Activated CD4-positive, CD25-positive, alpha-beta regulatory T cell treated with anti-CD3 and anti-CD28 coated beads, Interleukin-2, amount 50 U/mL, for 24 hours (primary cell): ENCODE measurements around the gene MBLAC1.
"Not testable (repeated sequence)": the region's sequence is repeated elsewhere in the genome, so short reads cannot be mapped to it uniquely, and the experiment has no call there.

ENCODE experiments used
- ATAC-seq, 2 donors: fragments of 150-1000 bp; cut with Tn5 transposase; one replicate each; pipeline ENCODE4 v1.10.0; 2021; ENCODE audit warnings: mild to moderate bottlenecking in 1 of 2, moderate library complexity in 1 of 2

MBLAC1 gene

DNA sequence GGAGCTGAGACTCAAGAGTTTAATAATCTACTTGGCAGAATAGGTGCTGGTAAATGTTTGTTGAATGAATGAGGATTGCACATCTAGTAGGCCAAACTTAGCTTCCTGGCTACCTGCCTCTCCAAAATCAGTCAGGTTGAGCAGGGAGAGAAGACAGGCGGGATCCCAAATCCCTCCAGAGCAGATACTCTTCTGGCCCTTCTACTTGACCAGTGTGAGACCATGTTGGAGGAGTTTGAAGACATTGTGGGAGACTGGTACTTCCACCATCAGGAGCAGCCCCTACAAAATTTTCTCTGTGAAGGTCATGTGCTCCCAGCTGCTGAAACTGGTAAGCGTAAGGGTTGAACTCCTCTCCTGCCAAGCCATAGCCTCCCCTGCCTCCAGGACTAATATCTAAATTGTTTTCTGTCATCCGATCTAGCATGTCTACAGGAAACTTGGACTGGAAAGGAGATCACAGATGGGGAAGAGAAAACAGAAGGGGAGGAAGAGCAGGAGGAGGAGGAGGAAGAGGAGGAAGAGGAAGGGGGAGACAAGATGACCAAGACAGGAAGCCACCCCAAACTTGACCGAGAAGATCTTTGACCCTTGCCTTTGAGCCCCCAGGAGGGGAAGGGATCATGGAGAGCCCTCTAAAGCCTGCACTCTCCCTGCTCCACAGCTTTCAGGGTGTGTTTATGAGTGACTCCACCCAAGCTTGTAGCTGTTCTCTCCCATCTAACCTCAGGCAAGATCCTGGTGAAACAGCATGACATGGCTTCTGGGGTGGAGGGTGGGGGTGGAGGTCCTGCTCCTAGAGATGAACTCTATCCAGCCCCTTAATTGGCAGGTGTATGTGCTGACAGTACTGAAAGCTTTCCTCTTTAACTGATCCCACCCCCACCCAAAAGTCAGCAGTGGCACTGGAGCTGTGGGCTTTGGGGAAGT, 2.2 kb upstream of the MBLAC1 start:
- ATAC-seq: no peak

DNA sequence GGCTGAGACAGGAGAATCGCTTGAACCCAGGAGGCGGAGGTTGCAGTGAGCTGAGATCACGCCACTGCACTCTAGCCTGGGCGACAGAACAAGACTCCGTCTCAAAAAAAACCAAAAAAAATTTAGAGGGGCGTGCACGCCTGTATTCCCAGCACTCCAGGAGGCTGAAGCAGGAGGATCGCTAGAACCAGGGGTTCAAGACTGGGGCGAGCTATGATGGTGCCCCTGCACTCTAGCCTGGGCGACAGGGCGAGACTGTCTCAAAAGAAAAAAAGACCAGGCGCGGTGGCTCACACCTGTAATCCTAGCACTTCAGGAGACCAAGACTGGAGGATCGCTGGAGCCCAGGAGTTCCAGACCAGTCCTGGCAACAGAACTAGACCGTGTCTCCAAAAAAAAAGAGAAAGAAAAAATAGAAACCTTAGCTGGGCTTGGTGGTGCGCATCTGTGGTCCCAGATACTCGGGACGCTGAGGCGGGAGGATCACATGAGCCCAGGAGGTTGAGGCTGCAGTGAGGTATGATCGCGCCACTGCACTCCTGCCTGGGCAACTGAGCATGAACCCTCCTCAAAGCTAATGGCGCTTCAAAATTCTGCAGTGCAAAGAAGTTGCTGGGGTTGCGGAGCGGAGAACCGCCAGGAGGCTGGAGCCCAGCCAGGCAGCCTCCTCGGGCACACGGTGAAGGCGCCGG, 382 bp upstream of the MBLAC1 start:
- peak in 1 of 2 donors; percentile 33 for ATAC-seq

- no peak for ATAC-seq
Observed at GRCh38 chr7:100127866-100128636, 1.3 kb downstream of the MBLAC1 start.

DNA sequence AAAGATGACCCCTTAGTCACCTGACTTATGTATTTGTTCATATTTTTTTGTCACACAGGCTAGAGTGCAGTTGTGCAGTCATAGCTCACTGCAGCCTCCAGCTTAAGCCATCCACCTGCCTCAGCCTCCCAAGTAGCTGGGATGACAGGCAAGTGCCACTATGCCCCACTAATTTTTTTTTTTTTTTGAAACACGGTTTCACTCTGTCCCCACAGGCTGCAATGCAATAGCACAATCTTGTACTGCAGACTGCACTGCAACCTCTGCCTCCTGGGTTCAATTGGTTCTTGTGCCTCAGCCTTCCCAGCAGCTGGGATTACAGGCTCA, 1.8 kb downstream of the MBLAC1 start:
- no peak for ATAC-seq

DNA sequence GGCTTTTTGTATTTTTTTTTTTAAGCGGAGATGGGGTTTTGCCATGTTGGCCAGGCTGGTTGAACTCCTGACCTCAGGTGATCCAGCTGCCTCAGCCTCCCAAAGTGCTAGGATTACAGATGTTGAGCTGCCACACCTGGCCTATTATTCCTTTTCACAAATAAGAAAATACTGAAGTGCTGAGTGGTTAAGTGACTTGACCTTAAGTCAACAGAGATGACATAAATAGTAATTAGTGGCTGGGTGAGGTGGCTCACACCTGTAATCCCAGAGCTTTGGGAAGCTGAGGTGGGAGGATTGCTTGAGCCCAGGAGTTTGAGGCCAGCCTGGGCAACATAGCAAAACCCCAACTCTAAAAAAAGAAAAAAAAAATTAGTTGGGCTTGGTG, 3.4 kb downstream of the MBLAC1 start:
- not testable (repeated sequence) for ATAC-seq

- no peak for ATAC-seq
Observed at GRCh38 chr7:100130608-100131453, 4.1 kb downstream of the MBLAC1 start.

- ATAC-seq: no peak
Observed at GRCh38 chr7:100132126-100132525, 5.4 kb downstream of the MBLAC1 start.

DNA sequence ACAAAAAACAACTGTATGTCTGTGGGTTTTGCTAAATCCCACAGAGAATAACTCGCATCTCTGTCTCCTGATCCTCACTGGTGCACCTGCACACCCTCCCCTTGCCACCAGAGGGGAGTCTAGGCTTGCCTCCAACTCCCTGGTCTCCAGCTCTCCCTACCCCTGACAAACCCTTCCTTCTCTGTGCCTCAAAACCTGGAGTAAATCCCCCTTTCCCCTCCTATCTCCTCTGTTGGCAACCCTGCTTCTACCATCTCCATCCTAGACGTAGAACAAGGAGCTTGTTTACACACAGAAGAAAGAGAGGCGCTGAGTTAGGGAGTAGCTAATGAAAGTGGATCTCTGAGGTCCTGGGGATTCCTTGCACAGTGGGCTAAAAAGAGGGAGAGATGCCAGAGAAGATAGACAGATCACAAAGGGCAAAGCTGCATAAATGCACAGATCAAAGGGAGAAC, 6.0 kb downstream of the MBLAC1 start:
- peak; percentile 80 to 83 for ATAC-seq

- no peak for ATAC-seq
Observed at GRCh38 chr7:100137851-100138760, 11.3 kb downstream of the MBLAC1 start.

GRCh38 chr7:100141555-100141949, 14.8 kb downstream of the MBLAC1 start:
- no peak for ATAC-seq

DNA sequence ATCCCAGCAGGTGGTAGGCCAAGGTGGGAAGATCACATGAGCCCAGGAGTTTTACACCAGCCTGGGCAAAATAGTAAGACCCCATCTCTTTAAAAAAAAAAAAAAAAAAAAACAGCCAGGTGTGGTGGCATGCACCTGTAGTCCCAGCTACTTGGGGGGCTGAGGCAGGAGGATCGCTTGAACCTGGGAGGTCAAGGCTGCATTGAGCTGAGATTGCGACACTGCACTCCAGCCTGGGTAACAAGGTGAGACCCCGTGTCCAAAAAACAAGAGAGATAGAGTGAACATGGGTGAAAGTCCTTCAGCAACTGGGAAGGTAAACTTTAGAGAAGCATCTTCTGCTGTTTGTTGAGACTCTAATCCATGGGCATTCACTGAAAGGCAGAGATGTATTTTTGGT, 15.7 kb downstream of the MBLAC1 start:
- ATAC-seq: no peak

DNA sequence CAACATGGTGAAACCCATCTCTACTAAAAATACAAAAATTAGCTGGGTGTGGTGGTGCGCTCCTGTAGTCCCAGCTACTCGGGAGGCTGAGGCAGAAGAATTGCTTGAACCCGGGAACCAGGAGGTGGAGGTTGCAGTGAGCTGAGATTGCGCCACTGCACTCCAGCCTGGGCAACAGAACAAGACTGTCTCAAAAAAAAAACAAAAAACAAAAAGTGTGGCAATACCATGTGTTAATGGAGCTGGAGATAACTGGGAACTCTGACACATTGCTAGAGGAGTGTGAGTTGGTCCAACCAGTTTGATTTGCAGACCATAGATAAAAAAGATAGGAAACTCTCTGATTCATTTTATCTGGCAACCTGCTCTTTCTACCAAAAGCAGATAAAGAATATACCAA, 19.6 kb downstream of the MBLAC1 start:
- not testable (repeated sequence) for ATAC-seq

DNA sequence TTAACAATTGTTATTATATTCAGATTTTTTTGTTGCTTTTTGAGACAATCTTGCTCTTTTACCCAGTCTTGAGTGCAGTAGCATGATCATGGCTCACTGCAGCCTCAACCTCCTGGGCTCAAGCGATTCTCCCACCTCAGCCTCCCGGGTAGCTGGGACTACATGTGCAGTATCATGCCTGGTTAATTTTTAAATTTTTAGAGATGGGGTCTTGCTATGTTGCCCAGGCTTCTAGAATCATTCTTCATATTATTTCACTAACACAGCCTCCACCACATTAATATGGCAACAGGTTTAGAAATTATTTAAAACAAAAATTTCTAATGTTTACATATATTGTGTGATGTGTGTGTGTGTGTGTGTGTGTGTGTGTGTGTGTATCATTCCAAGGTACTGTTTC, 20.5 kb downstream of the MBLAC1 start:
- ATAC-seq: no peak

GRCh38 chr7:100148225-100148558, 21.4 kb downstream of the MBLAC1 start:
- peak; percentile 2 to 5 for ATAC-seq

DNA sequence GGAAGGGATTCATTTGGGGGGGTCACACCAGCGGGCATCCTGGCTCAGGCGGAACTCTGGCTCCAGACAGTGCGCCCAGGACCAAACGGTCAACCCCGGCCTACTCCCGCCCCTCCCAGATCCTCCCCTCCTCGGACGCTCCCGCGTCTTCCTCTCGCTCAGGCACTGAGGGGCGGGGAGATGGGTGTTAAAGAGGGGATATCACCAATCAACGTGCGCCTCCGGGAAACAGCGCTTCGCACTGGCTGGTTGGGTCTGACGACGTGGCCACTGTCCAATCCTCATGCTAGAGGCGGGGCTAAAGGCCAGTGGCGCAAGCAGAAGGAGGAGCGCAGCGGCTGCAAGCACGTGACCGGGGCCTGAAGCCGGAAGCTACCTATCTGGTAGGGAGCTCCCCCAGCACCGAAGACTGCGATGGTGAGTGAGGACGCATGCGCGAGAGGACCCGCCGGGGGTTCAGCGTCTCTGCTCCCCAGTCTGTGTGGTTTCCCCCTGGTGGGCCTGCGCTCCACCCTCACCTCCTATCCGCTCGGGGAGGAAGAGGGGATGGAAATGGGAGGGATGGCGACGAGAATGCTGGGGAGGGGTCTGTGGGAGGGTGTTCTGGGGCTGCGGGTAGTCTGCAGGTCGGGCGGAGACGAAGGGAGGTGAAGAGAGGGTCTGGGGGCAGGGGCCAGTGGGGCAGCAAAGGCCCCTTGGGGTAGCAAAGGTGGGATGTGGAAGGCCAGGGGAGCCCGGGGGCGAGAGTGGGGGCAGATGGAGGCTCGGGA, 22.0 kb downstream of the MBLAC1 start, which contains the start of gene LAMTOR4:
TSS of gene LAMTOR4 (plus strand) at position 360 of the 770 bp plus-strand sequence. CDS start at position 415, 55 bp downstream.
- ATAC-seq: peak; percentile 98

- no peak for ATAC-seq
Observed at GRCh38 chr7:100152404-100152803, 25.6 kb downstream of the MBLAC1 start.

GRCh38 chr7:100152937-100153666, 26.3 kb downstream of the MBLAC1 start:
- ATAC-seq: no peak

GRCh38 chr7:100153708-100154535, 27.2 kb downstream of the MBLAC1 start:
- ATAC-seq: no peak
